PC-3 (cell line): ENCODE data around the gene FAM118B. TPM values are rescaled to one million over a fixed set of nuclear protein-coding genes. Genes with fewer than 3 reads are reported as not detected.

ENCODE experiments used
- ATAC-seq: fragments of 200-7000 bp; cut with Tn5 transposase; 2 replicates; pipeline ENCODE4 v1.9.1; 2020; ENCODE audit warnings: mild to moderate bottlenecking, moderate library complexity
- BruUV-seq: library from RNA; stranded (reverse); fragments of 400-500 nt; replicated peaks from 2 replicates; lab custom pipeline; 2021; lab: Mats Ljungman, UMichigan
- CTCF ChIA-PET: fragments of 300-600 bp; sonication (Branson Sonifier 250); formaldehyde crosslinking; loops from one replicate; lab custom pipeline; 2022; ENCODE audit warnings: antibody characterized with exemption; lab: Charles Lee
- POLR2A ChIA-PET: fragments of 300-600 bp; sonication (Branson Sonifier 250); formaldehyde crosslinking; loops from one replicate; lab custom pipeline; 2022; ENCODE audit warnings: antibody characterized with exemption; ENCODE audit not compliant: unreplicated experiment; lab: Charles Lee
- DNase-seq: peaks from one replicate; pipeline ENCODE4 v3.0.0-alpha.2; 2015
- H2AFZ ChIP-seq: fragments of 300-600 bp; sonication (generic); 2 replicates; pipeline ENCODE4 v1.6.0; 2016; ENCODE audit warnings: antibody characterized with exemption, low read length
- H3F3A ChIP-seq: fragments of 300-600 bp; sonication (generic); one replicate; pipeline ENCODE4 v1.6.0; 2017; ENCODE audit warnings: antibody characterized with exemption, low read length, control low read depth, mild to moderate bottlenecking; ENCODE audit not compliant: unreplicated experiment
- H3K27ac ChIP-seq: fragments of 300-600 bp; sonication (generic); 2 replicates; pipeline ENCODE4 v1.5.1; 2016; ENCODE audit warnings: mild to moderate bottlenecking, low read length
- H3K27me3 ChIP-seq: fragments of 300-600 bp; sonication (generic); 2 replicates; pipeline ENCODE4 v1.6.1; 2016; ENCODE audit warnings: low read length, mixed read lengths
- H3K36me3 ChIP-seq: fragments of 300-600 bp; sonication (generic); 2 replicates; pipeline ENCODE4 v1.6.1; 2016; ENCODE audit warnings: low read depth, mixed run types, low read length, mixed read lengths
- H3K4me1 ChIP-seq: fragments of 300-600 bp; sonication (generic); 2 replicates; pipeline ENCODE4 v1.5.1; 2016; ENCODE audit warnings: low read length; ENCODE audit not compliant: insufficient read depth
- H3K4me2 ChIP-seq: fragments of 300-600 bp; sonication (generic); 2 replicates; pipeline ENCODE4 v1.6.0; 2016; ENCODE audit warnings: low read length
- H3K4me3 ChIP-seq: fragments of 300-600 bp; sonication (generic); 2 replicates; pipeline ENCODE4 v1.5.1; 2016; ENCODE audit warnings: mild to moderate bottlenecking, low read length, mixed read lengths
- H3K79me2 ChIP-seq: fragments of 300-600 bp; sonication (generic); 2 replicates; pipeline ENCODE4 v1.6.1; 2017; ENCODE audit warnings: low read length, mixed read lengths
- H3K9ac ChIP-seq: fragments of 300-600 bp; sonication (generic); 2 replicates; pipeline ENCODE4 v1.6.0; 2016; ENCODE audit warnings: mild to moderate bottlenecking, low read length
- H3K9me2 ChIP-seq: fragments of 300-600 bp; sonication (generic); replicated peaks from 2 replicates; pipeline ENCODE4 v1.6.1; 2016; ENCODE audit warnings: mixed run types, low read length, mixed read lengths
- H3K9me3 ChIP-seq: fragments of 300-600 bp; sonication (generic); 2 replicates; pipeline ENCODE4 v1.6.1; 2016; ENCODE audit warnings: low read length, mixed read lengths
- H4K20me1 ChIP-seq: fragments of 300-600 bp; sonication (generic); 2 replicates; pipeline ENCODE4 v1.6.1; 2016; ENCODE audit warnings: low read length, mixed read lengths
- EZH2 ChIP-seq: fragments of 300-600 bp; sonication (generic); IDR thresholded peaks from one replicate; pipeline ENCODE4 v1.6.1; 2017; ENCODE audit warnings: antibody characterized with exemption, mild to moderate bottlenecking, low read length; ENCODE audit not compliant: unreplicated experiment
- EZH2phosphoT487 ChIP-seq: fragments of 300-600 bp; sonication (generic); IDR thresholded peaks from 2 replicates; pipeline ENCODE4 v1.6.1; 2018; ENCODE audit warnings: mild to moderate bottlenecking, antibody characterized with exemption, low read length, borderline replicate concordance
- intact Hi-C: fragments of 100-400 bp; cut with micrococcal nuclease; formaldehyde crosslinking; loops from 2 replicates; pipeline ENCODE4 v1.9.0; 2023
- total RNA-seq: library from RNA; depleted of rRNA; stranded (reverse); fragments of >200 nt; gene quantifications from 2 replicates; pipeline ENCODE4 v1.2.3, GENCODE V29; 2014
- TF ChIP-seq, protein P1 (sequence below): fragments of 300-600 bp; sonication (generic); conservative IDR thresholded peaks from 2 replicates; pipeline ENCODE4 v1.5.1; 2017; ENCODE audit warnings: antibody characterized with exemption, low read depth, mild to moderate bottlenecking, low read length

The FAM118B gene
- total RNA-seq, 1 experiment from 2014 or later: 24.3 TPM

DNA sequence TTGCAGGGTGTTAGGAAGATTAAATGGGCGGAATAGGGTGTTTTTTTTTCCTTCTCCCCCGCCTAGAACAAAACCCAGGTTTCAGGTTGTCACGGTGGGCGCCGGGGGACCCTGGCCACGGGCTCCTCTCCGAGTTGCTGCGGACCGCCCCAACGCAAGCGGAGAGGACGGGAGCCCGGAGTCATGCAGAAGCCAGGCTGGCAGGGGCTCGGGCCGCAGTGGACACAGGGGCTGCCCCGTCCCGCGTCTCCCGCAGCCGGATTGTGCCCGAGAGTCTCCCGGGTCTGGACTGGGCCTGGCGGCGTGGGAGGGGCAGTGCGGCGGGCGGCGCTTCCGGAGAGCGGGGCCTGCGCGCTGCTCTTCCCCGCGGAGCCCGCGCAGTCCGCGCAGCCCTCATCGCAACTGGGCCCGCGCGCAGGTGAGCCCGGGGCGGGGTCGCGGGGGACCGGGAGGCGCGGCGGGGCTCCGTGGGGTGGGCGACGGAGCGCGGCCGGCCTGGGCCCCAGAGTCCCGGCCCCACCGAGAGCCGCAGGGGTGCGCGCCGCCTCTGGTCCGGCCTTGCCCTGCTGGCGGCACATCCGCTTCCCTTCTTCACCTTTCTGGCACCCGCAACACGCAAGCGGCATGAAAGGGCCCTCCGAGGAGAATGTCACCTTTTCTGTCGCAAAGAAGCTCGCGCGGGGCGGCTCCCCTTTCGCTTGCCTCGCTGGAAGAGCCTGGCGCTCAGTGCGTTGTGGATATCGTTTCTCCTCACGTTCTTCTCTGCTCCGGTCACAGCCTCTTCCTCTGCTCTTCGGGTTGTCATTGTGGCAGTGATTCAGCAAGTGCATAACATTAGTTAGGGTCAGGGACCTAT, 71.4 kb downstream of the FAM118B start, which contains the start of gene TIRAP:
Gene TIRAP (plus strand): TSS at position 358 of the 856 bp plus-strand sequence. CDS start 7,802 bp downstream, outside the sequence.
- Histone ChIP-seq H3F3A (no peaks in the 10 kb centered on the region), H3K9me2 (no peaks in the 10 kb centered on the region), H3K4me1 (peaks cover 30% of the 10 kb centered on the region; the same call in 1 of the 2 replicates), H3K4me3 (peak within 1 kb of the TSS; percentile 82), H3K27me3 (no peaks in the 10 kb centered on the region), H3K9me3 (no peaks in the 10 kb centered on the region), H2AFZ (peak within 1 kb of the TSS; percentile 89), H3K79me2 (peaks cover 27% of the 10 kb centered on the region), H3K9ac (peak within 1 kb of the TSS; percentile 78), H3K27ac (peak within 1 kb of the TSS; percentile 84), H4K20me1 (no peaks in the 10 kb centered on the region), H3K36me3 (peaks cover 7% of the 10 kb centered on the region; the same call in 1 of the 2 replicates), H3K4me2 (peak within 1 kb of the TSS; percentile 95)
- DNase-seq: peak; percentile 59
- ATAC-seq: peak; percentile 74
- BruUV-seq: no TSS peak
- intact Hi-C loops: loop anchor here (2.0 kb wide), 1 partner anchor 72 kb away; the partner anchor contains the start of genes FAM118B and RPUSD4
- ChIA-PET POLR2A (interaction anchor here (0.6 kb wide), 2 partner anchors 31 to 149 kb away, joined by 6 read pairs; no protein-coding TSS in a partner anchor), CTCF (interaction anchor here (0.5 to 0.7 kb wide), 2 partner anchors 149 to 222 kb away, joined by 3 read pairs; no protein-coding TSS in a partner anchor)
- TF ChIP-seq EZH2: no peak
- TF ChIP-seq, protein P1, sequence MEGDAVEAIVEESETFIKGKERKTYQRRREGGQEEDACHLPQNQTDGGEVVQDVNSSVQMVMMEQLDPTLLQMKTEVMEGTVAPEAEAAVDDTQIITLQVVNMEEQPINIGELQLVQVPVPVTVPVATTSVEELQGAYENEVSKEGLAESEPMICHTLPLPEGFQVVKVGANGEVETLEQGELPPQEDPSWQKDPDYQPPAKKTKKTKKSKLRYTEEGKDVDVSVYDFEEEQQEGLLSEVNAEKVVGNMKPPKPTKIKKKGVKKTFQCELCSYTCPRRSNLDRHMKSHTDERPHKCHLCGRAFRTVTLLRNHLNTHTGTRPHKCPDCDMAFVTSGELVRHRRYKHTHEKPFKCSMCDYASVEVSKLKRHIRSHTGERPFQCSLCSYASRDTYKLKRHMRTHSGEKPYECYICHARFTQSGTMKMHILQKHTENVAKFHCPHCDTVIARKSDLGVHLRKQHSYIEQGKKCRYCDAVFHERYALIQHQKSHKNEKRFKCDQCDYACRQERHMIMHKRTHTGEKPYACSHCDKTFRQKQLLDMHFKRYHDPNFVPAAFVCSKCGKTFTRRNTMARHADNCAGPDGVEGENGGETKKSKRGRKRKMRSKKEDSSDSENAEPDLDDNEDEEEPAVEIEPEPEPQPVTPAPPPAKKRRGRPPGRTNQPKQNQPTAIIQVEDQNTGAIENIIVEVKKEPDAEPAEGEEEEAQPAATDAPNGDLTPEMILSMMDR: no peak
- no peak for TF ChIP-seq EZH2phosphoT487

DNA sequence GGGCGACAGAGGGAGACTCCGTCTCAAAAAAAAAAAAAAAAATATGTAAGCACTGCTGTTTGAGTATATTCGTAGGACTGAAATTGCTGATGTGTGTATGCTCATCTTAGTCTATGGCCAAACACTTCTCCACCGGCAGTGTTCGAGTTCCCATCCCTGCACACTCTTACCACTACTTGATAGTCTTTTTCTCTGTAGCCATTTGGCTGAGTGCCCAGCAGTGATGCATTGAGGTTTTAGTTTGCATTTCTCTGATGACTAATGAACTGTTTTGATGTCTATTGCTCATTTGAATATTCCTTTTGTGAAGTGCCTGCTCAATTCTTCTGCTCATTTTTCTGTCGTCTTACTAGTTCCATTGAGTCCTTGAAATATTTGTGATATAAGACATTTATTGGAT, 73.2 kb downstream of the FAM118B start:
- Histone ChIP-seq H3K9ac (no peak overlapping the region), H3K9me2 (no peaks in the 10 kb centered on the region), H3K4me1 (peaks cover 30% of the 10 kb centered on the region; the same call in 1 of the 2 replicates), H3K9me3 (no peaks in the 10 kb centered on the region), H3K36me3 (no peaks in the 10 kb centered on the region), H3K27ac (no peak overlapping the region), H4K20me1 (no peaks in the 10 kb centered on the region), H3K27me3 (no peaks in the 10 kb centered on the region), H3K79me2 (peaks cover 27% of the 10 kb centered on the region), H2AFZ (no peak overlapping the region), H3K4me2 (peak overlapping the region; percentile 95), H3K4me3 (peak overlapping the region; percentile 82; the same call in 1 of the 2 replicates), H3F3A (no peaks in the 10 kb centered on the region)
- TF ChIP-seq, protein P1: no peak
- TF ChIP-seq EZH2phosphoT487: no peak
- TF ChIP-seq EZH2: no peak
- peak; percentile 99 for DNase-seq
- intact Hi-C loops: no loop called here
- no TSS peak for BruUV-seq
- ChIA-PET POLR2A (no interaction called here), CTCF (no interaction called here)
- peak; percentile 39 for ATAC-seq
